Transverse colon (tissue), 4 donors: Measurements from ENCODE around the gene TOP2A.

Source experiments
- EP300 ChIP-seq: sonication (generic); formaldehyde crosslinking; IDR thresholded peaks from one replicate; pipeline ENCODE4 v1.6.1; 2017; ENCODE audit warnings: antibody characterized with exemption, low read depth
- POLR2A ChIP-seq: fragments of 450-650 bp; IDR thresholded peaks from one replicate; pipeline ENCODE4 v1.6.1; 2016; ENCODE audit warnings: antibody characterized with exemption, mild to moderate bottlenecking, moderate library complexity
- POLR2AphosphoS5 ChIP-seq, 3 donors: sonication (generic); formaldehyde crosslinking; IDR thresholded peaks; one replicate each; pipeline ENCODE4 v1.6.1; 2016; ENCODE audit warnings: antibody characterized with exemption in 3 of 3
- TF ChIP-seq, protein P1 (sequence below), 5 experiments: fragments of 200-600 bp in 3 of 5; fragments of 450-650 bp in 2 of 5; sonication (generic) in 3 of 5; IDR thresholded peaks; 1 replicate in 2 of 5; 2 replicates in 3 of 5; pipeline ENCODE4 v1.5.1; 2016 to 2017; ENCODE audit warnings: antibody characterized with exemption in 5 of 5, inconsistent platforms in 3 of 5, mild to moderate bottlenecking in 2 of 5, moderate library complexity in 1 of 5

DNA sequence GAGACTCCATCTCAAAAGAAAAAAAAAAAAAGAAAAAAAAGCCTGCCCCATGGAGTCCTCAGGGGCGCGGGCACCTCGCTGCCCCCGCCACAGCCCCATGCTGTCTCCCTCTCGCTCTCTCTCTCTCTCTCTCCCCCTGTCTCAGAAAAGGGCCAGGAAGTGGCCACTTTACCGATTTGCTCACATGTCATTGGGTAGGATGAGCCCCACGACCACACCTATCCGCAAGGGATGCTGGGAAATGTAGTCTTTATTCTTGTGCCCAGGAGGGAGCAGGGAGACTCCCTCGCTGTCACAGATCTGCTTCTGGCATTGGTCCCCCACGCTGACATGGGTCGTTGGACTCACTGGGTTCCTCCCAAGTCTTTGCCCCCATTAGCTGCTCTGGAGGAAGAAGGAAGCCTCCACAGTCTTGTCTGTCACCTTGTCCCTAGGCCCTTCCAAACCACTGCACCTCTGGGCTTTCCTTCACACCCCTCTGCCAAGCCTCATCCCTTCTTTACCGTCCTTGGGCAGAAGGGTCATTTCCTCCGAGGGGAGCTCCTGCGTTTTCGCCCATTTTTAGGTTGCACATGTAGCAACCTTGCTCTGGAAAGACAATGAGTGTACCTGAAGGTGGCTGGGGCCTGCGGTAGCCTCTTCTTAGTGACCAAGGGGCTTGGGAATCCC lies 46.3 kb downstream of the TOP2A start:
- TF ChIP-seq, protein P1, sequence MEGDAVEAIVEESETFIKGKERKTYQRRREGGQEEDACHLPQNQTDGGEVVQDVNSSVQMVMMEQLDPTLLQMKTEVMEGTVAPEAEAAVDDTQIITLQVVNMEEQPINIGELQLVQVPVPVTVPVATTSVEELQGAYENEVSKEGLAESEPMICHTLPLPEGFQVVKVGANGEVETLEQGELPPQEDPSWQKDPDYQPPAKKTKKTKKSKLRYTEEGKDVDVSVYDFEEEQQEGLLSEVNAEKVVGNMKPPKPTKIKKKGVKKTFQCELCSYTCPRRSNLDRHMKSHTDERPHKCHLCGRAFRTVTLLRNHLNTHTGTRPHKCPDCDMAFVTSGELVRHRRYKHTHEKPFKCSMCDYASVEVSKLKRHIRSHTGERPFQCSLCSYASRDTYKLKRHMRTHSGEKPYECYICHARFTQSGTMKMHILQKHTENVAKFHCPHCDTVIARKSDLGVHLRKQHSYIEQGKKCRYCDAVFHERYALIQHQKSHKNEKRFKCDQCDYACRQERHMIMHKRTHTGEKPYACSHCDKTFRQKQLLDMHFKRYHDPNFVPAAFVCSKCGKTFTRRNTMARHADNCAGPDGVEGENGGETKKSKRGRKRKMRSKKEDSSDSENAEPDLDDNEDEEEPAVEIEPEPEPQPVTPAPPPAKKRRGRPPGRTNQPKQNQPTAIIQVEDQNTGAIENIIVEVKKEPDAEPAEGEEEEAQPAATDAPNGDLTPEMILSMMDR (IDR thresholded peaks at IDR 0.05): no peak
- TF ChIP-seq POLR2A (no peak), EP300 (no peak), POLR2AphosphoS5 (IDR thresholded peaks at IDR 0.05) (no peak)
